ENCODE data around the gene GMDS. TPM values are rescaled to one million over a fixed set of nuclear protein-coding genes. Genes with fewer than 3 reads are reported as not detected.
A peak's percentile ranks its signal among the peaks of the same experiment; 100 is the strongest.

Gene GMDS
- total and polyA plus RNA-seq, 2 experiments from 2014 or later, result 3.0 to 12.6 TPM

GRCh38 chr6:2264932-2265331 is 19.5 kb upstream of the GMDS start:
- no peak overlapping the region for H3K4me3 ChIP-seq
- H2AFZ ChIP-seq, result no peak overlapping the region
- peaks cover 10% of the 10 kb centered on the region for H3K4me1 ChIP-seq (ENCODE audit: insufficient read depth)
- no peak overlapping the region for H3K27ac ChIP-seq
- peaks cover 3% of the 10 kb centered on the region; the same call in 1 of the 2 replicates for H3K36me3 ChIP-seq (ENCODE audit: low read depth)
- no peaks in the 10 kb centered on the region for H3K27me3 ChIP-seq (replicated peaks; ENCODE audit: insufficient read depth)
- in situ Hi-C loops (cut with MboI), result no loop called here
- no peaks in the 10 kb centered on the region for H3K9me2 ChIP-seq (ENCODE audit: insufficient read depth)
- no peaks in the 10 kb centered on the region for H3F3A ChIP-seq (ENCODE audit: insufficient read depth)
- no peaks in the 10 kb centered on the region for H4K20me1 ChIP-seq (ENCODE audit: insufficient read depth)
- DNase-seq, result peak; percentile 47
- WGBS, 2 experiments (ENCODE audit: low coverage in 1 of 2, low lambda C conversion rate in 2 of 2, missing lambda C conversion rate in 2 of 2), result 84 to 85% methylated on average over 2 of the region's 2 CpGs
- TF ChIP-seq EZH2 (IDR thresholded peaks at IDR 0.05; ENCODE audit: insufficient read depth, poor library complexity, severe bottlenecking), result no peak
- no peaks in the 10 kb centered on the region for H3K9me3 ChIP-seq (ENCODE audit: low read depth)
- no peaks in the 10 kb centered on the region for H3K79me2 ChIP-seq (ENCODE audit: insufficient read depth)
- no peak overlapping the region for H3K9ac ChIP-seq
- H3K4me2 ChIP-seq (ENCODE audit: unreplicated experiment), result no peak overlapping the region

GRCh38 chr6:2263896-2264295 is 18.5 kb upstream of the GMDS start:
- no peaks in the 10 kb centered on the region for H3K9me3 ChIP-seq (ENCODE audit: low read depth)
- no peaks in the 10 kb centered on the region for H3K9me2 ChIP-seq (ENCODE audit: insufficient read depth)
- H3K79me2 ChIP-seq (ENCODE audit: insufficient read depth), result no peaks in the 10 kb centered on the region
- H3K9ac ChIP-seq, result no peak overlapping the region
- H3K4me2 ChIP-seq (ENCODE audit: unreplicated experiment), result no peak overlapping the region
- TF ChIP-seq EZH2phosphoT487 (IDR thresholded peaks at IDR 0.05; ENCODE audit: insufficient read depth, low read depth), result no peak
- no peak for TF ChIP-seq EZH2 (IDR thresholded peaks at IDR 0.05; ENCODE audit: insufficient read depth, poor library complexity, severe bottlenecking)
- no peaks in the 10 kb centered on the region for H3K27me3 ChIP-seq (replicated peaks; ENCODE audit: insufficient read depth)
- no peak overlapping the region for H3K4me3 ChIP-seq
- peaks cover 3% of the 10 kb centered on the region; the same call in 1 of the 2 replicates for H3K36me3 ChIP-seq (ENCODE audit: low read depth)
- peaks cover 10% of the 10 kb centered on the region for H3K4me1 ChIP-seq (ENCODE audit: insufficient read depth)
- no peak overlapping the region for H2AFZ ChIP-seq
- H3K27ac ChIP-seq, result no peak overlapping the region
- 83 to 90% methylated on average over 1 of the region's 1 CpG for WGBS, 2 experiments (ENCODE audit: low coverage in 1 of 2, low lambda C conversion rate in 2 of 2, missing lambda C conversion rate in 2 of 2)
- in situ Hi-C loops (cut with MboI), result no loop called here
- no peak for DNase-seq
- no peaks in the 10 kb centered on the region for H4K20me1 ChIP-seq (ENCODE audit: insufficient read depth)
- H3F3A ChIP-seq (ENCODE audit: insufficient read depth), result no peaks in the 10 kb centered on the region

GRCh38 chr6:2259574-2259973 is 14.2 kb upstream of the GMDS start:
- in situ Hi-C loops (cut with MboI), result no loop called here
- Histone ChIP-seq H3K4me2 (ENCODE audit: unreplicated experiment) (no peak overlapping the region), H3F3A (ENCODE audit: insufficient read depth) (no peaks in the 10 kb centered on the region), H3K4me1 (ENCODE audit: insufficient read depth) (no peaks in the 10 kb centered on the region), H3K9me3 (ENCODE audit: low read depth) (no peaks in the 10 kb centered on the region), H3K4me3 (no peak overlapping the region), H3K27me3 (replicated peaks; ENCODE audit: insufficient read depth) (no peaks in the 10 kb centered on the region), H4K20me1 (ENCODE audit: insufficient read depth) (no peaks in the 10 kb centered on the region), H3K9ac (no peak overlapping the region), H3K36me3 (ENCODE audit: low read depth) (peaks cover 3% of the 10 kb centered on the region; the same call in 1 of the 2 replicates), H2AFZ (no peak overlapping the region), H3K9me2 (ENCODE audit: insufficient read depth) (no peaks in the 10 kb centered on the region), H3K27ac (no peak overlapping the region), H3K79me2 (ENCODE audit: insufficient read depth) (no peaks in the 10 kb centered on the region)
- no peak for DNase-seq
- TF ChIP-seq EZH2 (IDR thresholded peaks at IDR 0.05; ENCODE audit: insufficient read depth, poor library complexity, severe bottlenecking) (no peak), EZH2phosphoT487 (IDR thresholded peaks at IDR 0.05; ENCODE audit: insufficient read depth, low read depth) (no peak)
- 92 to 97% methylated on average over 5 of the region's 5 CpGs for WGBS, 2 experiments (ENCODE audit: low coverage in 1 of 2, low lambda C conversion rate in 2 of 2, missing lambda C conversion rate in 2 of 2)

GRCh38 chr6:2259002-2259494 is 13.6 kb upstream of the GMDS start:
- peaks cover 3% of the 10 kb centered on the region; the same call in 1 of the 2 replicates for H3K36me3 ChIP-seq (ENCODE audit: low read depth)
- no peak overlapping the region for H3K27ac ChIP-seq
- H3K9me3 ChIP-seq (ENCODE audit: low read depth), result no peaks in the 10 kb centered on the region
- no peak overlapping the region for H2AFZ ChIP-seq
- no peaks in the 10 kb centered on the region for H4K20me1 ChIP-seq (ENCODE audit: insufficient read depth)
- H3F3A ChIP-seq (ENCODE audit: insufficient read depth), result no peaks in the 10 kb centered on the region
- no peak for DNase-seq
- in situ Hi-C loops (cut with MboI), result no loop called here
- H3K27me3 ChIP-seq (replicated peaks; ENCODE audit: insufficient read depth), result no peaks in the 10 kb centered on the region
- TF ChIP-seq EZH2 (IDR thresholded peaks at IDR 0.05; ENCODE audit: insufficient read depth, poor library complexity, severe bottlenecking), result no peak
- no peak for TF ChIP-seq EZH2phosphoT487 (IDR thresholded peaks at IDR 0.05; ENCODE audit: insufficient read depth, low read depth)
- H3K9ac ChIP-seq, result no peak overlapping the region
- no peaks in the 10 kb centered on the region for H3K9me2 ChIP-seq (ENCODE audit: insufficient read depth)
- H3K4me1 ChIP-seq (ENCODE audit: insufficient read depth), result no peaks in the 10 kb centered on the region
- no peak overlapping the region for H3K4me2 ChIP-seq (ENCODE audit: unreplicated experiment)
- 27 to 30% methylated on average over 4 of the region's 4 CpGs for WGBS, 2 experiments (ENCODE audit: low coverage in 1 of 2, low lambda C conversion rate in 2 of 2, missing lambda C conversion rate in 2 of 2)
- H3K79me2 ChIP-seq (ENCODE audit: insufficient read depth), result no peaks in the 10 kb centered on the region
- no peak overlapping the region for H3K4me3 ChIP-seq

- no peak overlapping the region for H3K4me2 ChIP-seq (ENCODE audit: unreplicated experiment)
- H3K36me3 ChIP-seq (ENCODE audit: low read depth), result no peaks in the 10 kb centered on the region
- no peaks in the 10 kb centered on the region for H4K20me1 ChIP-seq (ENCODE audit: insufficient read depth)
- no peaks in the 10 kb centered on the region for H3K9me3 ChIP-seq (ENCODE audit: low read depth)
- WGBS, 2 experiments (ENCODE audit: low coverage in 1 of 2, low lambda C conversion rate in 2 of 2, missing lambda C conversion rate in 2 of 2), result 65 to 67% methylated on average over 3 of the region's 3 CpGs
- no peaks in the 10 kb centered on the region for H3K9me2 ChIP-seq (ENCODE audit: insufficient read depth)
- H3K27ac ChIP-seq, result no peak overlapping the region
- DNase-seq, result no peak
- TF ChIP-seq EZH2 (IDR thresholded peaks at IDR 0.05; ENCODE audit: insufficient read depth, poor library complexity, severe bottlenecking) (no peak), EZH2phosphoT487 (IDR thresholded peaks at IDR 0.05; ENCODE audit: insufficient read depth, low read depth) (no peak)
- H3K79me2 ChIP-seq (ENCODE audit: insufficient read depth), result no peaks in the 10 kb centered on the region
- H3K27me3 ChIP-seq (replicated peaks; ENCODE audit: insufficient read depth), result no peaks in the 10 kb centered on the region
- no peaks in the 10 kb centered on the region for H3K4me1 ChIP-seq (ENCODE audit: insufficient read depth)
- no peaks in the 10 kb centered on the region for H3F3A ChIP-seq (ENCODE audit: insufficient read depth)
- no peak overlapping the region for H2AFZ ChIP-seq
- in situ Hi-C loops (cut with MboI), result no loop called here
- H3K4me3 ChIP-seq, result no peak overlapping the region
- no peak overlapping the region for H3K9ac ChIP-seq
Measured at GRCh38 chr6:2258112-2258511, 12.7 kb upstream of the GMDS start.
